ENCODE data around the gene FAM171A1.

Gene FAM171A1

GRCh38 chr10:15166325-15166724, 204.8 kb downstream of the FAM171A1 start:
- no peak for DNase-seq

DNA sequence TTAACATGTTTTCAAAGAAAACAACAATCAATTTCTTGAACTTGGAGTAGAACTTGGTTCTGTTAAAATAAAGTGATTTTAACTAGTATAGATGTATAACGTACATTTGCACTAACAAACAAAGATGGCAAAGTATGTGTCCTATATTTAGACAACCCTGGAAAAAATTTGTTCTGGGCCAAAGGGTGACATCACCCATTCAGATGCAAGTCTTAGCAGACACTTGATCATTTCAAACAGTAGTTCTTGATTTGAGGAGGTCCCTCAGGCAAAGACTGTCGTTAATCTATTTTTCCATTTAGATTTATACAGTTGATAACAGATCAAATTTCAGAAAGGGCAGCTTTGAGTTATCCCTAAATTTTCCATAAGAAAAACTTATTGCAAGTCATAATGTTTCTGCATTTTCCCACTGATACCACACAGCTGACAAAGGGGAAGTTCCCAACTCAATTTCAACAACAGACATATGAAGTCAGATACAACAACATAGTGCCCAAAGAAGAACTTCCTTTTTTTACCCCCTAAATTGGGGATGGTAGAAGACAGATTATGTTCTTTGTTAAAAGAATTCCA, 207.7 kb downstream of the FAM171A1 start:
- DNase-seq = no peak

Data from activated T-cell treated with anti-CD3 and anti-CD28 coated beads, Interleukin-2, amount 50 U/mL, for 48 hours (primary cell).